Coronary artery (tissue), 2 donors: ENCODE data around the gene FRMD4A.

ENCODE experiments used
- DNase-seq: peaks from one replicate; pipeline ENCODE4 v3.0.0-alpha.2; 2017; ENCODE audit warnings: low spot score
- H3K27ac ChIP-seq, 2 donors: fragments of 200-600 bp; sonication (generic); one replicate each; pipeline ENCODE4 v1.5.1; 2016 to 2019
- H3K4me3 ChIP-seq: fragments of 200-600 bp; sonication (generic); 2 replicates; pipeline ENCODE4 v1.5.1; 2016; ENCODE audit warnings: mild to moderate bottlenecking, moderate library complexity
- TF ChIP-seq, protein P1 (sequence below): fragments of 200-600 bp; sonication (generic); IDR thresholded peaks from one replicate; pipeline ENCODE4 v1.5.1; 2019; ENCODE audit warnings: antibody characterized with exemption

FRMD4A gene

DNA sequence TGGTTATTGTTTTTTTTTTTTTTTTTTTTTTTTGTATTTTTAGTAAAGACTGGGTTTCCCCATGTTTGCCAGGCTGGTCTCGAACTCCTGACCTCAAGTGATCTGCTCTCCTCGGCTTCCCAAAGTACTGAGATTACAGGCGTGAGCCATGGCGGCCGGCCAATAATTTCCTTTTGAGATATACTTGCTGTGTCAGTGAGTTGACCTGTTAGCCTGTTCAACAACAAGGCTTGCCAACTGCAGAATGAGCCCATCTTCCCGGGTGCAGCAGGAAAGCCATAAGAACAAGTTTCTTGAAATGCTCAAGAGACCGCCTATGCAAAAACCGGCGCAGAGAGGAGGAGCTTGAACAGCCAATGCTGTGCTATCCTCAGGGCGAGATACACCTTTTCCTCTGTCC, 631.5 kb downstream of the FRMD4A start:
- no peak for DNase-seq
- H3K27ac ChIP-seq: no peak overlapping the region
- TF ChIP-seq, protein P1, sequence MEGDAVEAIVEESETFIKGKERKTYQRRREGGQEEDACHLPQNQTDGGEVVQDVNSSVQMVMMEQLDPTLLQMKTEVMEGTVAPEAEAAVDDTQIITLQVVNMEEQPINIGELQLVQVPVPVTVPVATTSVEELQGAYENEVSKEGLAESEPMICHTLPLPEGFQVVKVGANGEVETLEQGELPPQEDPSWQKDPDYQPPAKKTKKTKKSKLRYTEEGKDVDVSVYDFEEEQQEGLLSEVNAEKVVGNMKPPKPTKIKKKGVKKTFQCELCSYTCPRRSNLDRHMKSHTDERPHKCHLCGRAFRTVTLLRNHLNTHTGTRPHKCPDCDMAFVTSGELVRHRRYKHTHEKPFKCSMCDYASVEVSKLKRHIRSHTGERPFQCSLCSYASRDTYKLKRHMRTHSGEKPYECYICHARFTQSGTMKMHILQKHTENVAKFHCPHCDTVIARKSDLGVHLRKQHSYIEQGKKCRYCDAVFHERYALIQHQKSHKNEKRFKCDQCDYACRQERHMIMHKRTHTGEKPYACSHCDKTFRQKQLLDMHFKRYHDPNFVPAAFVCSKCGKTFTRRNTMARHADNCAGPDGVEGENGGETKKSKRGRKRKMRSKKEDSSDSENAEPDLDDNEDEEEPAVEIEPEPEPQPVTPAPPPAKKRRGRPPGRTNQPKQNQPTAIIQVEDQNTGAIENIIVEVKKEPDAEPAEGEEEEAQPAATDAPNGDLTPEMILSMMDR: no peak
- H3K4me3 ChIP-seq: no peak overlapping the region

DNA sequence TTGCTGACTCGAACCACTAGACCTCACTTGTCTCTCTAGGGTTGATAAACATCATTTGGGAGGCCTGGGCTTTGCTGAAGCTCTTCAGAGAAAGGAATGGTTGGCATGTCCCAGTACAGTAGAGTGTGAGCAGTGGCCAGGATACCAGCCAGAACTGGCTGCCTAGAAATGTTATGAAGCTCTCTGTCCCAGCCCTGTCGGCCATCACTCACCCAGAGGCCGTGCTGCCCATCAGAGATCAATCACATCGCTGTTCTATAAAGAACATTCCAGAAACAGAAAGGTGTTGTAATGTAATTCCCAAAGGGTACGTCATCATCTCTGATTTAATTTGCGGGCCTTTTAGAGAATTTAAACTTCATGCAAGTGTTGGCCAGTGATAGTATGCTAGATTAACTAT, 632.5 kb downstream of the FRMD4A start:
- TF ChIP-seq, protein P1: no peak

DNA sequence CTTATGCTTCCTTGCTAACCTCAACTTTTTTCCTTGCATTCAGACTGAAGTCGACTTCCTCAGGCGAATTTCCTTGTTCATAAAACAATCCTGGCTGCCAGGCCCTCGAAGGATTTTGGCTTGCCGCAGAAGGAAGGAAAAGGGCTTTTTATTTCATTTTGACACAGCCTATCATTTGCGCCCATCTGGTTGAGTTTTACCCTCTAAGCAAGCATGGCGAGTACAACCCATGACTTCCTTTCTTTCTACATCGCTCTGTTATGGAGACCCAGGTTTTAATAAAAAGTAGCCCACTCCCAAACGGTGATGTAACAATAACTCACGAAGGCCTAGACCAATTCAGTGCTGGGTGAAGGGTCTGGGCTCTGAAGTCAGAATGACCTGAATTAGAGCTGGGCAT, 634.7 kb downstream of the FRMD4A start:
- Histone ChIP-seq H3K27ac (no peak overlapping the region), H3K4me3 (no peak overlapping the region)
- DNase-seq: no peak
- TF ChIP-seq, protein P1: no peak

More for the DNA sequence above, 632.5 kb downstream of the FRMD4A start:
- Histone ChIP-seq H3K4me3 (no peak overlapping the region), H3K27ac (no peak overlapping the region)
- no peak for DNase-seq

DNA sequence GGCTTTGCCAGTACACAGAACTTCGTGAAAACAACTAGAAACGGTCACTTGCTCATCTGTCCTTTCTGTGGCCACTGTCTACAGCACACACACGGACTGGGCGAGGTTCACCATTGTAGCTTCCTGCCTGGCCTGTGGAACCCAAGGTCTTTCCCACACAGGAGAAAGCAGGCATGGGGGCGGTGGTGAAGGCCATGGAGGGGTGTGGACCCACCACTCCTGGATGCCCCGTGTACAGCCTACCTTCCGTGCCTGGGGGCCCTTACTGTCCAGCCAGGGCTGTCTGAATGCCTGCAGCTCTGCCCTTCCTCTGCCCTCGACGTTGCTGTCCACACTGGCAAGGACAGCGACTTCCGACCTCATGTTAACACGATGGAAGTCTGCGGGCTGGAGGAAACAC, 635.1 kb downstream of the FRMD4A start:
- H3K4me3 ChIP-seq: no peak overlapping the region
- TF ChIP-seq, protein P1: no peak
- DNase-seq: no peak
- peak overlapping the region in 1 of 2 donors; percentile 1 for H3K27ac ChIP-seq

DNA sequence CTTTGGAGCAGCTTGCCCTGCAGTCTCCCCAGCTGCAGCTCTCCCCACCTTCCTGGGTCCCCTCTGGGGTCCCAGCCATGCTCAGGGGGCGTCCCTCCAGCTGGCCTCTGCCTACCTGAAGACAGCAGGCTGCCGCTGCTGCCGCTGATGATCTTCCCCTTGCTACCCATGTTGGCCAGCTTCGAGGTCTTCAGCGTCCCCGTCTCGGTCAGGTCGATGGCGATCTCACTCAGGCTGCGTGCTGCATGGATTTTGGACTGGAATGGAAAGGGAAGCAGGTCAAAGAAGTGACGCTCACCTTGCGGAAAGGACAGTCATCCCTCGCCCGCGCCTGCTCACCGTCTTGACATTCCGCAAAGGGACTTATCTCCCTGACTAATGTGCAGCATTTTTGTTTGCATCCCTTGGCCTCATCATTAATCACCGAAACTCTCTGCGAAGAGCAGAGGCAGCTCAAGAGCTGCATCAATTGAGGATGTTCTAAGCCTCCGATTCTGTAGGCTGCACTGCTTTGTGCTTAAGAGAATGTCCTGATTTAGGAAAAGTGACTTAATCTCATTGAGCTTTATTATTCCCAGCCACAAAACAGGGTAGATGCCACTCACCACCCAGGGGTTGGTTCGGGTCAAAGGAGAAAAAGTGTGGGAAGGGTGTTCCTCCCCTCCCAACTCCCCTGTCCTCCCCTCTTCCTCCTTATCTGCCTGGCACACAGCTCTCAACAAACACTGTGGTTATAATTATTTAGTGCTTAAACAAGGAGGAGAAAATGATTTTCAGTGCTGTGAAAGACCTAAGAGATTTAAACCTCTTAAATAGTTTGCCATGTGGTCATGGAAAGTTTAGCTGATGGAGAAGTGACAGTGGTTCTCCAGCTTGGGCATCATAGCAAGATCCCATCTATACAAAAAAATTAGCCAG, 636.7 kb downstream of the FRMD4A start:
- TF ChIP-seq, protein P1: no peak
- Histone ChIP-seq H3K27ac (no peak overlapping the region), H3K4me3 (no peak overlapping the region)
- no peak for DNase-seq

DNA sequence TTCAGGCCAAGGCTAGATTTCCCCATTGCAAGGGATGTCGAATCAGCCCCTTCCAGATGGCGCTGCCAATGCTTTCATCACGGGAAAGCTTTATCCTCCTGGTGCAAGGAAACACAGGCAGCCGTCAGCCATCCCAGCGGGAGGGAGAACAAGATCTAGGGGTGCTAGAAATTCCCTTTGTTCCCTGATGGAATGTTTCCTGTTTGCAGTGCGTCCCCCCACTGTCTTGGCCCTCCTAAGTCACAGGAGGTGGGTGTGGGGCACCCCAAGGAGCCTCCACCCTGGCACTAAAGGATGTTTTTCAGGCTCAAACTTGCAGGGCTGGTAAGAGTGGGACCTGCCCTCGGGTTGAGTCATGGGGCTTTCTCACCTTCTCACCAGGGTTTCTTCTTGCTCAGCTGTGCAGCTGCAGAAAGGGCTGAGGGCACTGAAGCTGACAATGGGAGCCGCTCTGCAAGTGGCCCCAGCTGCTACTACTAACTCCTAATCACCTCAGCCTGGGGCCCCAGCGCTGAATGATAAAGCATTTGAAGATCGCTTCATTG, 640.4 kb downstream of the FRMD4A start:
- Histone ChIP-seq H3K4me3 (no peak overlapping the region), H3K27ac (no peak overlapping the region)
- DNase-seq: no peak
- TF ChIP-seq, protein P1: no peak

DNA sequence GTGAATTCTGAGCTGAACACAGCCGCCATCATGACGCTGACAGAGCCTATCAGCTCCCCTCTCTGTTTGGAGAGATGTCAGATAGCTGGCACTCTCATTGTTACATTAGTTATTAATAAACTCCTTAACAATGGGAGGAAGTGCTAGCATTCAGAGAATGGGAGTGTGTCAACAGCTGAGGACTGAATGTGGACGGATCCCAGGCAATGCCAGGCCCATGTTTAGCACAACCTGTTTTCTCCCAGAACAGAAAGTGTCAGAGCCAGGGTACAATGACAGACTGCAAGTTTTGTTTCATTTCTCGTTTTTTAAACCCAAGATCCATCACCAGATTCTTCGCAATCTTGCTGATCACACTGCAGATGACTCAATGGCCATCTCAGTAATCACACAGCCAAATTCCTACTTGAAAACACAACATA, 644.4 kb downstream of the FRMD4A start:
- no peak for DNase-seq
- Histone ChIP-seq H3K4me3 (no peak overlapping the region), H3K27ac (peak overlapping the region; percentile 46 to 77)
- TF ChIP-seq, protein P1: no peak
